ENCODE data around the gene DCDC1. TPM values are rescaled to one million over a fixed set of nuclear protein-coding genes. Genes with fewer than 3 reads are reported as not detected.

The DCDC1 gene
- polyA plus RNA-seq, 2 donors: 0.02 TPM; not detected in 1

- no peaks in the 10 kb centered on the region for H3K9me3 ChIP-seq (ENCODE audit: control insufficient read depth in 2 of 2, insufficient read depth in 1 of 2, low read depth in 1 of 2, low read length in 1 of 2)
Measured at GRCh38 chr11:30879322-30880005, 490.1 kb downstream of the DCDC1 start.

GRCh38 chr11:30878400-30878799, 491.1 kb downstream of the DCDC1 start:
- H3K36me3 ChIP-seq (ENCODE audit: control insufficient read depth in 2 of 2, insufficient read depth in 2 of 2, low read length in 1 of 2): no peaks in the 10 kb centered on the region
- WGBS, 2 donors: 66% methylated on average over 3 of the region's 3 CpGs
- H3K27ac ChIP-seq (ENCODE audit: low read depth in 2 of 2, low read length in 1 of 2): no peak overlapping the region
- H3K9me3 ChIP-seq (ENCODE audit: control insufficient read depth in 2 of 2, insufficient read depth in 1 of 2, low read depth in 1 of 2, low read length in 1 of 2): no peaks in the 10 kb centered on the region
- no peaks in the 10 kb centered on the region for H3K4me1 ChIP-seq (ENCODE audit: control insufficient read depth in 2 of 2, insufficient read depth in 2 of 2, low read length in 1 of 2)
- no peak overlapping the region for H3K4me3 ChIP-seq (ENCODE audit: low read depth in 1 of 2, low read length in 2 of 2)
- no peaks in the 10 kb centered on the region for H3K27me3 ChIP-seq (ENCODE audit: control insufficient read depth in 1 of 2, insufficient read depth in 2 of 2, low read length in 2 of 2)

More at GRCh38 chr11:30879322-30880005, 490.1 kb downstream of the DCDC1 start:
- no peaks in the 10 kb centered on the region for H3K4me1 ChIP-seq (ENCODE audit: control insufficient read depth in 2 of 2, insufficient read depth in 2 of 2, low read length in 1 of 2)
- WGBS, 2 donors: 32 to 42% methylated on average over 8 of the region's 8 CpGs
- H3K27ac ChIP-seq (ENCODE audit: low read depth in 2 of 2, low read length in 1 of 2): no peak overlapping the region
- H3K36me3 ChIP-seq (ENCODE audit: control insufficient read depth in 2 of 2, insufficient read depth in 2 of 2, low read length in 1 of 2): no peaks in the 10 kb centered on the region
- no peaks in the 10 kb centered on the region for H3K27me3 ChIP-seq (ENCODE audit: control insufficient read depth in 1 of 2, insufficient read depth in 2 of 2, low read length in 2 of 2)
- H3K4me3 ChIP-seq (ENCODE audit: low read depth in 1 of 2, low read length in 2 of 2): no peak overlapping the region

GRCh38 chr11:30876663-30877396, 492.7 kb downstream of the DCDC1 start:
- no peaks in the 10 kb centered on the region for H3K27me3 ChIP-seq (ENCODE audit: control insufficient read depth in 1 of 2, insufficient read depth in 2 of 2, low read length in 2 of 2)
- H3K9me3 ChIP-seq (ENCODE audit: control insufficient read depth in 2 of 2, insufficient read depth in 1 of 2, low read depth in 1 of 2, low read length in 1 of 2): no peaks in the 10 kb centered on the region
- WGBS, 2 donors: 22 to 27% methylated on average over 2 of the region's 2 CpGs
- H3K27ac ChIP-seq (ENCODE audit: low read depth in 2 of 2, low read length in 1 of 2): no peak overlapping the region
- H3K4me1 ChIP-seq (ENCODE audit: control insufficient read depth in 2 of 2, insufficient read depth in 2 of 2, low read length in 1 of 2): no peaks in the 10 kb centered on the region
- no peaks in the 10 kb centered on the region for H3K36me3 ChIP-seq (ENCODE audit: control insufficient read depth in 2 of 2, insufficient read depth in 2 of 2, low read length in 1 of 2)
- no peak overlapping the region for H3K4me3 ChIP-seq (ENCODE audit: low read depth in 1 of 2, low read length in 2 of 2)

GRCh38 chr11:30876228-30876627, 493.3 kb downstream of the DCDC1 start:
- Histone ChIP-seq H3K36me3 (ENCODE audit: control insufficient read depth in 2 of 2, insufficient read depth in 2 of 2, low read length in 1 of 2) (no peaks in the 10 kb centered on the region), H3K27ac (ENCODE audit: low read depth in 2 of 2, low read length in 1 of 2) (no peak overlapping the region), H3K4me3 (ENCODE audit: low read depth in 1 of 2, low read length in 2 of 2) (no peak overlapping the region), H3K4me1 (ENCODE audit: control insufficient read depth in 2 of 2, insufficient read depth in 2 of 2, low read length in 1 of 2) (no peaks in the 10 kb centered on the region), H3K27me3 (ENCODE audit: control insufficient read depth in 1 of 2, insufficient read depth in 2 of 2, low read length in 2 of 2) (no peaks in the 10 kb centered on the region), H3K9me3 (ENCODE audit: control insufficient read depth in 2 of 2, insufficient read depth in 1 of 2, low read depth in 1 of 2, low read length in 1 of 2) (no peaks in the 10 kb centered on the region)
- WGBS, 2 donors: 62 to 67% methylated on average over 2 of the region's 2 CpGs

GRCh38 chr11:30875806-30876205, 493.7 kb downstream of the DCDC1 start:
- no peaks in the 10 kb centered on the region for H3K9me3 ChIP-seq (ENCODE audit: control insufficient read depth in 2 of 2, insufficient read depth in 1 of 2, low read depth in 1 of 2, low read length in 1 of 2)
- H3K36me3 ChIP-seq (ENCODE audit: control insufficient read depth in 2 of 2, insufficient read depth in 2 of 2, low read length in 1 of 2): no peaks in the 10 kb centered on the region
- H3K27ac ChIP-seq (ENCODE audit: low read depth in 2 of 2, low read length in 1 of 2): no peak overlapping the region
- no peaks in the 10 kb centered on the region for H3K27me3 ChIP-seq (ENCODE audit: control insufficient read depth in 1 of 2, insufficient read depth in 2 of 2, low read length in 2 of 2)
- WGBS, 2 donors: 89 to 90% methylated on average over 2 of the region's 2 CpGs
- H3K4me3 ChIP-seq (ENCODE audit: low read depth in 1 of 2, low read length in 2 of 2): no peak overlapping the region
- H3K4me1 ChIP-seq (ENCODE audit: control insufficient read depth in 2 of 2, insufficient read depth in 2 of 2, low read length in 1 of 2): no peaks in the 10 kb centered on the region

GRCh38 chr11:30873924-30874610, 495.5 kb downstream of the DCDC1 start:
- H3K9me3 ChIP-seq (ENCODE audit: control insufficient read depth in 2 of 2, insufficient read depth in 1 of 2, low read depth in 1 of 2, low read length in 1 of 2): no peaks in the 10 kb centered on the region
- no peaks in the 10 kb centered on the region for H3K4me1 ChIP-seq (ENCODE audit: control insufficient read depth in 2 of 2, insufficient read depth in 2 of 2, low read length in 1 of 2)
- no peak overlapping the region for H3K27ac ChIP-seq (ENCODE audit: low read depth in 2 of 2, low read length in 1 of 2)
- WGBS, 2 donors: 28 to 44% methylated on average over 3 of the region's 3 CpGs
- H3K36me3 ChIP-seq (ENCODE audit: control insufficient read depth in 2 of 2, insufficient read depth in 2 of 2, low read length in 1 of 2): no peaks in the 10 kb centered on the region
- H3K4me3 ChIP-seq (ENCODE audit: low read depth in 1 of 2, low read length in 2 of 2): no peak overlapping the region
- no peaks in the 10 kb centered on the region for H3K27me3 ChIP-seq (ENCODE audit: control insufficient read depth in 1 of 2, insufficient read depth in 2 of 2, low read length in 2 of 2)

GRCh38 chr11:30868626-30869081, 500.9 kb downstream of the DCDC1 start:
- Histone ChIP-seq H3K4me1 (ENCODE audit: control insufficient read depth in 2 of 2, insufficient read depth in 2 of 2, low read length in 1 of 2) (no peaks in the 10 kb centered on the region), H3K27me3 (ENCODE audit: control insufficient read depth in 1 of 2, insufficient read depth in 2 of 2, low read length in 2 of 2) (no peaks in the 10 kb centered on the region), H3K36me3 (ENCODE audit: control insufficient read depth in 2 of 2, insufficient read depth in 2 of 2, low read length in 1 of 2) (no peaks in the 10 kb centered on the region), H3K4me3 (ENCODE audit: low read depth in 1 of 2, low read length in 2 of 2) (no peak overlapping the region), H3K9me3 (ENCODE audit: control insufficient read depth in 2 of 2, insufficient read depth in 1 of 2, low read depth in 1 of 2, low read length in 1 of 2) (no peaks in the 10 kb centered on the region), H3K27ac (ENCODE audit: low read depth in 2 of 2, low read length in 1 of 2) (no peak overlapping the region)
- WGBS, 2 donors: 61 to 62% methylated on average over 2 of the region's 2 CpGs

GRCh38 chr11:30863209-30863608, 506.3 kb downstream of the DCDC1 start:
- no peak overlapping the region for H3K27ac ChIP-seq (ENCODE audit: low read depth in 2 of 2, low read length in 1 of 2)
- 60 to 71% methylated on average over 2 of the region's 2 CpGs for WGBS, 2 donors
- H3K4me3 ChIP-seq (ENCODE audit: low read depth in 1 of 2, low read length in 2 of 2): no peak overlapping the region
- H3K27me3 ChIP-seq (ENCODE audit: control insufficient read depth in 1 of 2, insufficient read depth in 2 of 2, low read length in 2 of 2): no peaks in the 10 kb centered on the region
- H3K36me3 ChIP-seq (ENCODE audit: control insufficient read depth in 2 of 2, insufficient read depth in 2 of 2, low read length in 1 of 2): no peaks in the 10 kb centered on the region
- H3K9me3 ChIP-seq (ENCODE audit: control insufficient read depth in 2 of 2, insufficient read depth in 1 of 2, low read depth in 1 of 2, low read length in 1 of 2): no peaks in the 10 kb centered on the region
- no peaks in the 10 kb centered on the region for H3K4me1 ChIP-seq (ENCODE audit: control insufficient read depth in 2 of 2, insufficient read depth in 2 of 2, low read length in 1 of 2)

- WGBS, 2 donors: 79 to 84% methylated on average over 7 of the region's 7 CpGs
- Histone ChIP-seq H3K36me3 (ENCODE audit: control insufficient read depth in 2 of 2, insufficient read depth in 2 of 2, low read length in 1 of 2) (no peaks in the 10 kb centered on the region), H3K27me3 (ENCODE audit: control insufficient read depth in 1 of 2, insufficient read depth in 2 of 2, low read length in 2 of 2) (no peaks in the 10 kb centered on the region), H3K27ac (ENCODE audit: low read depth in 2 of 2, low read length in 1 of 2) (no peak overlapping the region), H3K4me3 (ENCODE audit: low read depth in 1 of 2, low read length in 2 of 2) (no peak overlapping the region), H3K4me1 (ENCODE audit: control insufficient read depth in 2 of 2, insufficient read depth in 2 of 2, low read length in 1 of 2) (no peaks in the 10 kb centered on the region), H3K9me3 (ENCODE audit: control insufficient read depth in 2 of 2, insufficient read depth in 1 of 2, low read depth in 1 of 2, low read length in 1 of 2) (no peaks in the 10 kb centered on the region)
Measured at GRCh38 chr11:30861531-30861930, 508.0 kb downstream of the DCDC1 start.
